Measurements from ENCODE around the gene TBL2. TPM values are rescaled to one million over a fixed set of nuclear protein-coding genes. Genes with fewer than 3 reads are reported as not detected.

Gene TBL2
- total RNA-seq, 1 experiment from 2014 or later, result 60.1 TPM

GRCh38 chr7:73577627-73578341 is 595 bp downstream of the TBL2 start:
- Histone ChIP-seq H3K27ac (ENCODE audit: low read length) (peak overlapping the region; percentile 91), H3K36me3 (ENCODE audit: control insufficient read depth, insufficient read depth, low read length) (no peaks in the 10 kb centered on the region; the same call in 1 of the 2 replicates), H3K4me1 (ENCODE audit: control insufficient read depth, insufficient read depth, low read length) (peaks cover 12% of the 10 kb centered on the region), H3K9me3 (ENCODE audit: control insufficient read depth, insufficient read depth, low read depth, low read length) (no peaks in the 10 kb centered on the region), H3K27me3 (ENCODE audit: control insufficient read depth, insufficient read depth, low read length) (no peaks in the 10 kb centered on the region), H3K4me3 (ENCODE audit: low read depth in 2 of 2, low read length in 2 of 2) (peak overlapping the region; percentile 73 to 99)
- in situ Hi-C loops (cut with HindIII; ENCODE audit: low pct_unique_long_range_greater_than_20kb, low sequenced_read_pairs), result no loop called here
- TF ChIP-seq TCF7L2 (IDR thresholded peaks at IDR 0.05; ENCODE audit: low read depth, low read length), result no peak
- TF ChIP-seq POLR2AphosphoS5 (IDR thresholded peaks at IDR 0.05; ENCODE audit: low read depth, low read length), result no peak
- TF ChIP-seq CTCF (IDR thresholded peaks at IDR 0.05), result no peak
- no peak for TF ChIP-seq SIN3A (IDR thresholded peaks at IDR 0.05; ENCODE audit: borderline replicate concordance, insufficient read depth, low read depth, low read length)
- TF ChIP-seq REST (IDR thresholded peaks at IDR 0.05; ENCODE audit: insufficient read depth in 1 of 2, low read depth in 2 of 2, low read length in 1 of 2), result no peak
- ChIA-PET CTCF (interaction anchor here (0.6 kb wide), 3 partner anchors 41 to 88 kb away, joined by 3 to 4 read pairs (median 3); no protein-coding TSS in a partner anchor), POLR2A (interaction anchor here (0.6 to 1.0 kb wide), 5 partner anchors 9 to 157 kb away, joined by 3 to 11 read pairs (median 4); partner anchors contain the start of gene BAZ1B)
- intact Hi-C loops (cut with micrococcal nuclease; ENCODE audit: unreplicated experiment), result no loop called here
- peak; percentile 50 for ATAC-seq
- BruUV-seq (replicated peaks), result TSS peak; percentile 88
- DNase-seq (ENCODE audit: low read depth, low spot score), result no peak

GRCh38 chr7:73573791-73574190 is 4.6 kb downstream of the TBL2 start:
- ATAC-seq (no peak), DNase-seq (ENCODE audit: low read depth, low spot score) (no peak)
- H3K4me1 ChIP-seq (ENCODE audit: control insufficient read depth, insufficient read depth, low read length), result peaks cover 12% of the 10 kb centered on the region
- no peaks in the 10 kb centered on the region; the same call in none of the 2 replicates for H3K36me3 ChIP-seq (ENCODE audit: control insufficient read depth, insufficient read depth, low read length)
- TF ChIP-seq CTCF (IDR thresholded peaks at IDR 0.05) (no peak), REST (IDR thresholded peaks at IDR 0.05; ENCODE audit: insufficient read depth in 1 of 2, low read depth in 2 of 2, low read length in 1 of 2) (no peak), TCF7L2 (IDR thresholded peaks at IDR 0.05; ENCODE audit: low read depth, low read length) (no peak), POLR2AphosphoS5 (IDR thresholded peaks at IDR 0.05; ENCODE audit: low read depth, low read length) (no peak), SIN3A (IDR thresholded peaks at IDR 0.05; ENCODE audit: borderline replicate concordance, insufficient read depth, low read depth, low read length) (no peak)
- POLR2A ChIA-PET, result no interaction called here
- BruUV-seq (replicated peaks), result no TSS peak
- in situ Hi-C loops (cut with HindIII; ENCODE audit: low pct_unique_long_range_greater_than_20kb, low sequenced_read_pairs) (no loop called here), intact Hi-C loops (cut with micrococcal nuclease; ENCODE audit: unreplicated experiment) (no loop called here)
- H3K4me3 ChIP-seq (ENCODE audit: low read depth in 2 of 2, low read length in 2 of 2), result no peak overlapping the region
- CTCF ChIA-PET, result no interaction called here
- no peaks in the 10 kb centered on the region for H3K9me3 ChIP-seq (ENCODE audit: control insufficient read depth, insufficient read depth, low read depth, low read length)
- no peaks in the 10 kb centered on the region for H3K27me3 ChIP-seq (ENCODE audit: control insufficient read depth, insufficient read depth, low read length)
- no peak overlapping the region for H3K27ac ChIP-seq (ENCODE audit: low read length)
